Activated CD8-positive, alpha-beta memory T cell treated with anti-CD3 and anti-CD28 coated beads for 4 hours (primary cell): ENCODE measurements around the gene IGFBP3.

ENCODE experiments used
- DNase-seq, 2 donors: peaks; one replicate each; pipeline ENCODE4 v3.0.0-alpha.2; 2020; ENCODE audit warnings: low read depth in 2 of 2

The IGFBP3 gene

GRCh38 chr7:45891462-45892402 is 29.3 kb downstream of the IGFBP3 start:
- no peak for DNase-seq

- DNase-seq = no peak
Measured at GRCh38 chr7:45890902-45891461, 30.1 kb downstream of the IGFBP3 start.

GRCh38 chr7:45890125-45890901 is 30.8 kb downstream of the IGFBP3 start:
- no peak for DNase-seq

GRCh38 chr7:45889367-45890067 is 31.6 kb downstream of the IGFBP3 start:
- no peak for DNase-seq

- no peak for DNase-seq
Measured at GRCh38 chr7:45888993-45889366, 32.1 kb downstream of the IGFBP3 start.

GRCh38 chr7:45888185-45888992 is 32.7 kb downstream of the IGFBP3 start, which contains the start of gene IGFBP1:
TSS of gene IGFBP1 (plus strand) at chr7:45888488. CDS start at chr7:45888653, 165 bp downstream.
- DNase-seq = no peak

GRCh38 chr7:45886931-45887667 is 34.0 kb downstream of the IGFBP3 start:
- no peak for DNase-seq

- no peak for DNase-seq
Measured at GRCh38 chr7:45885264-45885882, 35.7 kb downstream of the IGFBP3 start.

GRCh38 chr7:45884136-45884535 is 36.9 kb downstream of the IGFBP3 start:
- no peak for DNase-seq

GRCh38 chr7:45882465-45882810 is 38.6 kb downstream of the IGFBP3 start:
- DNase-seq = no peak

- no peak for DNase-seq
Measured at GRCh38 chr7:45881759-45882464, 39.2 kb downstream of the IGFBP3 start.

GRCh38 chr7:45881280-45881758 is 39.8 kb downstream of the IGFBP3 start:
- no peak for DNase-seq

- no peak for DNase-seq
Measured at GRCh38 chr7:45880433-45880860, 40.6 kb downstream of the IGFBP3 start.

- DNase-seq = no peak
Measured at GRCh38 chr7:45878457-45879144, 42.5 kb downstream of the IGFBP3 start.

GRCh38 chr7:45876519-45876918 is 44.6 kb downstream of the IGFBP3 start:
- no peak for DNase-seq

GRCh38 chr7:45874408-45875131 is 46.5 kb downstream of the IGFBP3 start:
- no peak for DNase-seq

GRCh38 chr7:45873355-45873754 is 47.7 kb downstream of the IGFBP3 start:
- DNase-seq = no peak

GRCh38 chr7:45873035-45873354 is 48.1 kb downstream of the IGFBP3 start, which contains the start of gene CCDC201:
TSS of gene CCDC201 (minus strand) at chr7:45873082. CDS start at chr7:45873007, 75 bp downstream.
- no peak for DNase-seq
